ENCODE data around the gene WIF1. TPM values are rescaled to one million over a fixed set of nuclear protein-coding genes. Genes with fewer than 3 reads are reported as not detected.

Gene WIF1
- total RNA-seq, 2 donors from 2014 or later: not detected

DNA sequence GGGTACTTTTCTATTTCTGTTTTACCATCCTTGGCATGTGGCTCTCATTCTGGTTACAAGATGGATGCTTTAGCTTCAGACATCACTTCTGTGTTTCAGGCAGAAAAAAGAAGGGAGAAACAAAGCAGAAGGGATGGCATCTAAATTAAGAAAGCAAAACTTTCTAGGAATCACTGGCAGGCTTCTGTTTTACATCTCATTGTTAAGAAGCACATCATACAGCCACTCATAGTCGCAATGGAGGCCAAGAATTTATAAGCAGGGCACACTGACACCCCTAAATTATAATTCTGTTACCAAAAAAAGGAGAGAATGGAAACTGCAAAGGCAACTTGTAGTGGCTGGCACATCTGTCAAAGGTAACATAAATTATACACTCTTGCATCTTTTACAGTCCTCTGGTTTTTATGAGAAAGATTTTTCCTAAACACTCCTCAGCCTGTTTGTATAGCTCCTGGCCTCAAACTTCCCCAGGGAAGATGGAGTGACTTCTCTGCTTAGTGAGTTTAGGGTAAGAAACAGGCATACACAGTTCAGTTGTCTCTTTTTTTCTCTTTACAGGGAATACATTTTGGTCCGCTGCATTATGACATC lies 26.3 kb upstream of the WIF1 start:
- Mint-ChIP-seq H3K27me3 (peaks cover 55% of the 10 kb centered on the region), H3K27ac (no peak overlapping the region), H3K4me1 (no peaks in the 10 kb centered on the region), H3K4me3 (no peak overlapping the region), H3K36me3 (ENCODE audit: low read depth) (no peaks in the 10 kb centered on the region)
- no peak for ATAC-seq
- no peaks in the 10 kb centered on the region for H3K9me3 ChIP-seq (ENCODE audit: control insufficient read depth, low read length, poor library complexity, severe bottlenecking)
- no peak for DNase-seq

DNA sequence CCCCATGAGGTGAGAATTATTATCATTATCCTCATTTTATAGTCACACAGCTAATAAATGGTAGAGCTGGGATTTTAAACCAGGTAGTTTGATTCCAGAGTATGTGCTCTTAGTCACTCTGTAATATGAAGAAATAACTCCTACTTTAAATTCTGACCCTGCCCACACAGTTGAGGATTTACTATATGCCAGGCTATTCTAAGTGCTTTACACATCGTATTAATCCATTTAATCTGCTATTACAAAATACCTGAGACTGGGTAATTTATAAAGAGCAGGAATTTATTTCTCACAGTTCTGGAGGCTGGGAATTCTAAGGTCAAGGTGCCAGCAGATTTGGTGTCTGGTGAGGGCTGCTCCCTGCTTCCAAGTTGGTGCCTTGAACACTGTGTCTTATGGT lies 19.6 kb upstream of the WIF1 start:
- Mint-ChIP-seq H3K4me3 (no peak overlapping the region), H3K36me3 (ENCODE audit: low read depth) (no peaks in the 10 kb centered on the region), H3K27ac (no peak overlapping the region), H3K4me1 (no peaks in the 10 kb centered on the region), H3K27me3 (peaks cover 44% of the 10 kb centered on the region)
- no peak for DNase-seq
- ATAC-seq: no peak
- no peaks in the 10 kb centered on the region for H3K9me3 ChIP-seq (ENCODE audit: control insufficient read depth, low read length, poor library complexity, severe bottlenecking)

DNA sequence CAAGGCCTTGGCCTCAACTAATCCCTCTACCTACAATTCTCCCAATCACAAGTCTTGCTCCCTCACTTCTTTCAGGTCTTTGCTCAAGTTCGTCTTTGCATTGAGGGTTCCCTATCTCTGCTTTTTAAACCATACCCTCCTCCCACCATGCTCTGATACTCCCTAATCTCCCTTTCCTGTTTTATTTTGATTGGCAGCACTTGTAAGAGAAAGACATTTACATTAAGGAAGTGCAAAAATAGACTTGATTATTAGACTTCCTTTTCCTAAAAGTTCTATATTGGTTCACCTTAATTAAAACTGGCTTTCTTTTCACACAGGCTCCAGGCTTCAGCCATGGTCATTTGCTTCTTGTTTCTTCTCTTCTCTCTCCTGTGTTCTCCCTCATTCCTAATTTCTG lies 18.3 kb upstream of the WIF1 start:
- no peaks in the 10 kb centered on the region for H3K9me3 ChIP-seq (ENCODE audit: control insufficient read depth, low read length, poor library complexity, severe bottlenecking)
- Mint-ChIP-seq H3K36me3 (ENCODE audit: low read depth) (peaks cover 2% of the 10 kb centered on the region), H3K4me1 (no peaks in the 10 kb centered on the region), H3K27ac (no peak overlapping the region), H3K27me3 (peaks cover 31% of the 10 kb centered on the region), H3K4me3 (no peak overlapping the region)
- DNase-seq (no peak), ATAC-seq (no peak)

DNA sequence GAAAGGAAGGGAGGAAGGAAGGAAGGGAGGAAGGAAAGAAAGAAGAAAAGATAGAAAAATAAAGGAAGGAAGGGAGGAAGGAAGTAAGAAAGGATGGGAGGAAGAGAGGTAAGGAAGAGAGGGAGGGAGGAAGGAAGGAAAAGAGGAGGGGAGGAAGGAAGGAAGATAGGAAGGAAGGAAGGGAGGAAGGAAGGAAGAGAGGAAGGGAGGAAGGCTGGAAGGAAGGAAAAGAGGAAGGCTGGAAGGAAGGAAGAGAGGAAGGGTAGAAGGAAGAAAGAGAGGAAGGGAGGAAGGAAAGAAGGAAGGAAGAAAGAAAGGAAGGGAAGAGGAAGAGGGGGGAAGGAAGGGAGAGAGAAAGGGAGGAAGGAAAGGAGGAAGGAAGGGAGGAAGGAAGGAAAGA lies 12.8 kb upstream of the WIF1 start:
- DNase-seq (no peak), ATAC-seq (no peak)
- H3K4me3 Mint-ChIP-seq: no peak overlapping the region
- peaks cover 2% of the 10 kb centered on the region for H3K36me3 Mint-ChIP-seq (ENCODE audit: low read depth)
- peaks cover 6% of the 10 kb centered on the region for H3K27me3 Mint-ChIP-seq
- no peaks in the 10 kb centered on the region for H3K9me3 ChIP-seq (ENCODE audit: control insufficient read depth, low read length, poor library complexity, severe bottlenecking)
- H3K4me1 Mint-ChIP-seq: no peaks in the 10 kb centered on the region
- no peak overlapping the region for H3K27ac Mint-ChIP-seq

DNA sequence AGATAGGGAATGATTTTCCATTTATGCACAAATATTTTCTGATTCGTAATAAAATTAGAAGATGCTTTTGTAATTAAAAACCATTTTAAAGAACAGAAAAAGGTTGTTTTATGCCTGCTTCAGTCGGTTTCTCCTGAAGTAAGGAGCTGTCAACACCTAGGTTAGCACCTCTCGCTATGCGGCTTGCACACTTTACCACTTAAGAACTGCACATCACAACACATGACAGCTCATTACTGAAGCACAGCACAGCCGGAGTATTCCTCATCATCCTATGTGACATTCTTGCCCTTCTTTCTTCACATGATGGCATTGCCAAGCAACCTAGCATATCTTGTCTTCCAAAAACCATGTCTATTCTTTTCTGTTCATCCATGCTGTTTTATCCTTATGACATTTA lies 5.4 kb upstream of the WIF1 start:
- no peaks in the 10 kb centered on the region for H3K9me3 ChIP-seq (ENCODE audit: control insufficient read depth, low read length, poor library complexity, severe bottlenecking)
- no peak for DNase-seq
- Mint-ChIP-seq H3K4me3 (no peak overlapping the region), H3K27ac (no peak overlapping the region), H3K4me1 (peaks cover 3% of the 10 kb centered on the region), H3K36me3 (ENCODE audit: low read depth) (no peaks in the 10 kb centered on the region), H3K27me3 (peaks cover 20% of the 10 kb centered on the region)
- ATAC-seq: no peak

DNA sequence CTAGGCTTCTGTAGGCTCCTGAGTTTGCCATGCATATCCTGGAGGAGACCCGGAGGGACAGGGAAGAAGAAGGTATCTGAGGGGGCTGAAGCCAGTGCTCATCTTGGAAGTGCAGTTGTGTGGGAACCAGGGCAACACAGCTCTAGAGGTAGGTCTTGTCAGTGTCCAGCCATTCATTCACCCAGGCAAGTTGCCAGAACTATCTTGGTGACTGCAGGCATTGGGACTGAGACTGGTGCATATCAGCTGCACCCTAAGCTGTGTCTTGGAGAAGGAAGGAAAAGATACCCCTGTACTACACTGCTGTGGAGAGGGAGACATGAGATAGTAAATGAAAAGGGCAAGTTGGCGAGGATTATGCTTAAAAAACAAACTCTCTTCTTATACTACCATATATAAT lies 4.9 kb upstream of the WIF1 start:
- Mint-ChIP-seq H3K4me3 (no peak overlapping the region), H3K36me3 (ENCODE audit: low read depth) (no peaks in the 10 kb centered on the region), H3K27me3 (peaks cover 20% of the 10 kb centered on the region), H3K4me1 (peaks cover 3% of the 10 kb centered on the region), H3K27ac (no peak overlapping the region)
- ATAC-seq (no peak), DNase-seq (no peak)
- H3K9me3 ChIP-seq (ENCODE audit: control insufficient read depth, low read length, poor library complexity, severe bottlenecking): no peaks in the 10 kb centered on the region

DNA sequence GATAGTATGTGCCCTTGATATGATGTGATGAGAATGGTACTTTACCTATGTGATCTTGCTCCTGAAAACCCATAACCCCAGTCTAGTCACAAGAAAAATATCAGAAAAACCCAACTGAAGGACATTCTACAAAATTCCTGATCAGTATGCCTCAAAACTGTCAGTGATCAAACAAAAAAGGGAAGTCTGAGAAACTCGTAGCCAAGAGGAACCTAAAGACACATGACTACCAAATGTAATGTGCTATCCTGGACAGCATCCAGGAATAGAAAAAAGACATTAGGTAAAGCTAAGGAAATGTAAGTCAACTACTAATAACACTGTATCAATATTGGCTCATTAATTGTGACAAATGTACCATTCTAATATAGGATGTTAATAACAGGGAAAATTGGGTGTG lies 4.1 kb upstream of the WIF1 start:
- H3K27me3 Mint-ChIP-seq: peaks cover 28% of the 10 kb centered on the region
- no peak overlapping the region for H3K4me3 Mint-ChIP-seq
- no peak for ATAC-seq
- H3K9me3 ChIP-seq (ENCODE audit: control insufficient read depth, low read length, poor library complexity, severe bottlenecking): no peaks in the 10 kb centered on the region
- H3K27ac Mint-ChIP-seq: no peak overlapping the region
- H3K4me1 Mint-ChIP-seq: peaks cover 3% of the 10 kb centered on the region
- no peaks in the 10 kb centered on the region for H3K36me3 Mint-ChIP-seq (ENCODE audit: low read depth)
- DNase-seq: no peak

DNA sequence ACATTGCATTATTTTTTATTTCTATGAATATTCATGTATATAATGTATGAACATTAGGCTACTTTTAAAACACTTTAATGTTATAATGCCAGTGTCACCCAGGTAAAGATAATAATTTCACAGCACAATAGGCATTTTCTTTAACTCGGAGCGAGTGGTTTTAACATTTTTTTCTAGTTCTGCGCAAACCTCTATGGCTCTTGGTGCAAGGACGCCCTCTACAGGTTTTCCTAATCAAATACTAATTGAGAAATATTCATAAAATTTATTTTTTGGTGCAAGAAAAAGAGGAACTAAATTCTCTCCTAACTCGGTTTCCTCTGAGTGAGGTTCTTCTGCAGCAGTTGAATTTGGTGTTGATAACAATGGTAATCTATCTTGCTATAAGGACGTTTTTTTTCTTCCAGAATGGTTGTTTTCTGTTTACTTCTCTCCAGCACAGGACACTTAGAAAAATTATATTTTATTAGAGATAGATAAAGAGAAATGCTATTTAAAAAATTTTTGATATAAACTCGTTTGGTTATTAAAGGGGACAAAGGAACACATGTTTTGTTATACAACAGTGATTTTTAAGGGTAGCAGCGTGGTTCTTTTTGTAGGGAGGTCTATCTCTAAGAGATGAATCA lies 2.4 kb upstream of the WIF1 start:
- no peak overlapping the region for H3K27ac Mint-ChIP-seq

DNA sequence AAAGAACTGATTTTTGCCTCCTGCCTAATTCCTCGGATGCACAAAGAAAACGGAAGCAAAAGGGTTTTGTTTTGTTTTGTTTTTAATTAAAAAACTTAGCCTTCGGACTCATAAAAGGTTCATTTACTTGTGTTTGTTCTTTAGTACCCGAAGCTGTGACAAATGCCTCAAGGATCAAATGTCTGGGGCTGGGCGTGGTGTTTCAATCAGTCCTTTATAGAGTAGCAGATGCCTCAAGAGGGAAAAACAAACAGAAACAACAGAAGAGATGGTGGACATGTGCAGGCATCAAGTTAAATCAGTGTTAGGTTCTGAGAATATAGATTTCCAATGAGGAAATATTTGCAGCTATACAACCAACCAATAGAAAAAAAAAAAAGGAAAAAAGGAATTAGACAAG lies 1.6 kb upstream of the WIF1 start:
- no peaks in the 10 kb centered on the region for H3K36me3 Mint-ChIP-seq (ENCODE audit: low read depth)
- ATAC-seq (no peak), DNase-seq (no peak)
- no peaks in the 10 kb centered on the region for H3K9me3 ChIP-seq (ENCODE audit: control insufficient read depth, low read length, poor library complexity, severe bottlenecking)
- H3K4me1 Mint-ChIP-seq: peaks cover 3% of the 10 kb centered on the region
- peaks cover 40% of the 10 kb centered on the region for H3K27me3 Mint-ChIP-seq
- peak overlapping the region; percentile 31 for H3K4me3 Mint-ChIP-seq
- no peak overlapping the region for H3K27ac Mint-ChIP-seq

More for the DNA sequence above, 2.4 kb upstream of the WIF1 start:
- DNase-seq (no peak), ATAC-seq (no peak)
- H3K27me3 Mint-ChIP-seq: peaks cover 35% of the 10 kb centered on the region
- peaks cover 3% of the 10 kb centered on the region for H3K4me1 Mint-ChIP-seq
- H3K4me3 Mint-ChIP-seq: no peak overlapping the region
- H3K36me3 Mint-ChIP-seq (ENCODE audit: low read depth): no peaks in the 10 kb centered on the region
- H3K9me3 ChIP-seq (ENCODE audit: control insufficient read depth, low read length, poor library complexity, severe bottlenecking): no peaks in the 10 kb centered on the region

DNA sequence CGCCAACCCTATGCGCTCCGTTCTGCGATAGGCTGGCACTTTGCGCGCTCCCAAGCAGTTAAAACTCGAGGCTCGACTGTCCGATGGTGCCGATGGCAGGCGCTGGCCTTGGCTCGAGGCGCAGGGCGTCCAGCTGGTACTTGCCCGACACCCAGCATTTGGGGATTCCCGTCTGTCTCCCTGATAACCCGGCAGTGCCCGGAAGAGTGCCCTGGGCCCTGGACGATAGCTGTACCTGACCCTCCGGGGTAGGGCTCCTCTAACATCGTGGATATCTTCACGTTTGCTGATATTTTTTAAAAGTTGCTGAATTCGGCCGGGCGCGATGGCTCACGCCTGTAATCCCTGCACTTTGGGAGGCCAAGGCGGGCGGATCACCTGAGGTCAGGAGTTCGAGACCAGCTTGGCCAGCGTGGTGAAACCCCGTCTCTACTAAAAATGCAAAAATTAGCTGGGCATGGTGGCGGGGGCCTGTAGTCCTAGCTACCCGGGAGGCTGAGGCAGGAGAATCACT lies 908 bp upstream of the WIF1 start:
- Mint-ChIP-seq H3K36me3 (ENCODE audit: low read depth) (no peaks in the 10 kb centered on the region), H3K4me1 (peaks cover 3% of the 10 kb centered on the region), H3K4me3 (peak overlapping the region; percentile 78), H3K27ac (no peak overlapping the region), H3K27me3 (peaks cover 44% of the 10 kb centered on the region)
- H3K9me3 ChIP-seq (ENCODE audit: control insufficient read depth, low read length, poor library complexity, severe bottlenecking): no peaks in the 10 kb centered on the region
- ATAC-seq: no peak
- DNase-seq: no peak

DNA sequence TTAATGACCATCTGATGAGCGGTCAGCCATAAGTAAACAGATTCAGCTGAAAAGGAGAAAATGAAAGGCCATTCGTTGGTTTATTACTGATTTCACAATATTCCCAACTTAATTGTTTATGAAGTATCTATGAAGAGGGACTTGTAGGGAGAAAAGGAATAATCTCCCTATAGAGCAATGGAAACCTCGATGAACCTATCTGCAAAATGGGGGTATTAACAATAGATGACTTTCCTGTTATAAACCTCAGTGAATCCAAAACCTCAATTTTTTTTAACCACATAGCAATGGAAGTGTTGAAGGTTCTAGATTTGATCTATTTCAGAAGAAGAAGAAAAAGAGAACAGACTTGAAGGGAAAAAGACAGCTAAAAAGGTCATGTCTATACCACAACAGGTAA lies 2.0 kb downstream of the WIF1 start:
- DNase-seq (no peak), ATAC-seq (no peak)
- Mint-ChIP-seq H3K36me3 (ENCODE audit: low read depth) (no peaks in the 10 kb centered on the region), H3K4me1 (peaks cover 3% of the 10 kb centered on the region), H3K27me3 (peaks cover 49% of the 10 kb centered on the region), H3K4me3 (no peak overlapping the region), H3K27ac (no peak overlapping the region)
- no peaks in the 10 kb centered on the region for H3K9me3 ChIP-seq (ENCODE audit: control insufficient read depth, low read length, poor library complexity, severe bottlenecking)

DNA sequence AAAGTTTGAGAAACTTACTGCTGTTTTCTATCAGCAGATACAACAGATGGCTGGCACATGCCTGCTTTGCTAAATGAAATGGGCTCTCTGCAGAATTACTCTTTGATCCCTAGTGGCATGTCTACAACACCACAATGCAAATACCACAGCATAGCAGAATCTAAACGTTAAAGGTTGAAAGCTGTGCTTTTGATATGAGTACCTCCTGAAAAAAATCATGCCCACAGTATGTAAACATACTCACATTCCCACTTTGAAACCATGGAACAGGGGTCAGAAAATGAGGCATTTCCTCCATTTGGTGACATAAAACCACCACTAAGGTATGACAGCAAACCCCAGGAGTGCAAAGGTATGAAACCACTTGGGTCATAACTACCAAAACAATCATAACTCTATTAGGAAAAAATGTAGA lies 7.5 kb downstream of the WIF1 start:
- ATAC-seq (no peak), DNase-seq (no peak)
- Mint-ChIP-seq H3K4me3 (peak overlapping the region; percentile 43), H3K27me3 (peaks cover 31% of the 10 kb centered on the region), H3K36me3 (ENCODE audit: low read depth) (peaks cover 3% of the 10 kb centered on the region), H3K27ac (no peak overlapping the region), H3K4me1 (no peaks in the 10 kb centered on the region)
- no peaks in the 10 kb centered on the region for H3K9me3 ChIP-seq (ENCODE audit: control insufficient read depth, low read length, poor library complexity, severe bottlenecking)

DNA sequence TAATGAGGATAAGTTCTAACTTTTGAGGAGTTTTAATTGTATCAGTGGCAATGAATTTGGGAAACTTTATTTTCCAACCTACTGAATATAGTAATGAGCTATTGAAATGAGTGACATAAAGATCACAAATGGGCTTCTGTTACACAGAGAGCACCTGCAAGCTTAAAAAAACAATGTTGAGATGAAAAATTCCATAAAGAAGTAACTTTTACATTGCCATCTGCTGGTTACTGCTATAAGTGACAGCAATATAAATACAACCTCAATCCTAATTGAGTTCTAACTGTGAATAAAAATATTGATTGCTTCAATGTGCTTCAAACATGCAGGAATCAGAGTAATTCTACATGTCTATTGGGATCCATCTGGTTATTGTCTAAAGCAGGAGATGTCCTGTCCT lies 14.2 kb downstream of the WIF1 start:
- Mint-ChIP-seq H3K4me1 (no peaks in the 10 kb centered on the region), H3K4me3 (no peak overlapping the region), H3K27me3 (peaks cover 12% of the 10 kb centered on the region), H3K27ac (no peak overlapping the region), H3K36me3 (ENCODE audit: low read depth) (peaks cover 4% of the 10 kb centered on the region)
- no peak for DNase-seq
- ATAC-seq: no peak
- no peaks in the 10 kb centered on the region for H3K9me3 ChIP-seq (ENCODE audit: control insufficient read depth, low read length, poor library complexity, severe bottlenecking)

DNA sequence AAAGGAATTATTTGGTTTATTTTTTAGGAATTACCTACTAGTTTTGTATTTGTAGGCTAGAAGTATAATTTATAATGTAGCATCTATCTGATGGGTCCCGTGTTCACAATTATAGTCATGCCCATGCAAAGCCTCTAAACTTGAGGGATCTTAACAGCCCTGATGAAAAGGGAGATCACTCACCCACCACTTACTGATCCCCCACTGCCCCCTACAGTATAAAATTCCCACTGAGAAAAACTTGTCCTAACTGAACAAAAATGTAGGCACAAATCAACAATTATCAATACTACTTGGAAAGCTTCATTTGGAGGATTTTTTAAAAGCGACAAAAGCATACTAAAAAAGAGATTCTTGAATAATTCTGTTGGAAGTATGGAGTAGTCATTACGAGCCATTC lies 21.0 kb downstream of the WIF1 start:
- no peak for ATAC-seq
- no peak overlapping the region for H3K27ac Mint-ChIP-seq
- H3K9me3 ChIP-seq (ENCODE audit: control insufficient read depth, low read length, poor library complexity, severe bottlenecking): no peaks in the 10 kb centered on the region
- H3K27me3 Mint-ChIP-seq: peaks cover 42% of the 10 kb centered on the region
- H3K36me3 Mint-ChIP-seq (ENCODE audit: low read depth): peaks cover 2% of the 10 kb centered on the region
- DNase-seq: no peak
- no peak overlapping the region for H3K4me3 Mint-ChIP-seq
- H3K4me1 Mint-ChIP-seq: no peaks in the 10 kb centered on the region

Measured in T-helper 17 cell (primary cell).